ENCODE measurements around the gene ZXDC.

Gene ZXDC

GRCh38 chr3:126490619-126491018, 14.9 kb upstream of the ZXDC start:
- no peak for DNase-seq (ENCODE audit: low spot score)

GRCh38 chr3:126488886-126489569, 13.3 kb upstream of the ZXDC start:
- no peak for DNase-seq (ENCODE audit: low spot score)

- no peak for DNase-seq (ENCODE audit: low spot score)
These were observed 12.5 kb upstream of the ZXDC start for GRCh38 chr3:126488185-126488584.

- no peak for DNase-seq (ENCODE audit: low spot score)
These were observed 11.6 kb upstream of the ZXDC start for GRCh38 chr3:126487151-126487771.

- DNase-seq (ENCODE audit: low spot score): no peak
These were observed 10.7 kb upstream of the ZXDC start for GRCh38 chr3:126486360-126486847.

GRCh38 chr3:126485956-126486355, 10.3 kb upstream of the ZXDC start:
- no peak for DNase-seq (ENCODE audit: low spot score)

GRCh38 chr3:126485176-126485897, 9.6 kb upstream of the ZXDC start:
- DNase-seq (ENCODE audit: low spot score): no peak

- no peak for DNase-seq (ENCODE audit: low spot score)
These were observed 9.0 kb upstream of the ZXDC start for GRCh38 chr3:126484662-126485061.

GRCh38 chr3:126484148-126484547, 8.5 kb upstream of the ZXDC start:
- no peak for DNase-seq (ENCODE audit: low spot score)

GRCh38 chr3:126483321-126483761, 7.7 kb upstream of the ZXDC start:
- DNase-seq (ENCODE audit: low spot score): no peak

GRCh38 chr3:126482503-126483255, 7.0 kb upstream of the ZXDC start:
- no peak for DNase-seq (ENCODE audit: low spot score)

- no peak for DNase-seq (ENCODE audit: low spot score)
These were observed 6.3 kb upstream of the ZXDC start for GRCh38 chr3:126481808-126482502.

- DNase-seq (ENCODE audit: low spot score): no peak
These were observed 5.2 kb upstream of the ZXDC start for GRCh38 chr3:126480861-126481260.

- DNase-seq (ENCODE audit: low spot score): no peak
These were observed 4.5 kb upstream of the ZXDC start for GRCh38 chr3:126480206-126480605.

- no peak for DNase-seq (ENCODE audit: low spot score)
These were observed 4.0 kb upstream of the ZXDC start for GRCh38 chr3:126479642-126480041.

- DNase-seq (ENCODE audit: low spot score): no peak
These were observed 3.1 kb upstream of the ZXDC start for GRCh38 chr3:126478581-126479310.

GRCh38 chr3:126477061-126477380, 1.3 kb upstream of the ZXDC start:
- no peak for DNase-seq (ENCODE audit: low spot score)

GRCh38 chr3:126476166-126477060, 722 bp upstream of the ZXDC start:
- DNase-seq (ENCODE audit: low spot score): no peak

- peak; percentile 74 for DNase-seq (ENCODE audit: low spot score)
These were observed 936 bp downstream of the ZXDC start for GRCh38 chr3:126474498-126475412.

Data from RKO (cell line).